NCI-H2081 treated with DMSO at 0.1 percent for 48 hours (cell line): ENCODE results near the gene KPNB1.

ENCODE experiments used
- DNase-seq: peaks from one replicate; lab custom pipeline; 2025; lab: John Stamatoyannopoulos, UW

Gene KPNB1

GRCh38 chr17:47728214-47728877 is 78.6 kb downstream of the KPNB1 start:
- DNase-seq, result no peak

DNA sequence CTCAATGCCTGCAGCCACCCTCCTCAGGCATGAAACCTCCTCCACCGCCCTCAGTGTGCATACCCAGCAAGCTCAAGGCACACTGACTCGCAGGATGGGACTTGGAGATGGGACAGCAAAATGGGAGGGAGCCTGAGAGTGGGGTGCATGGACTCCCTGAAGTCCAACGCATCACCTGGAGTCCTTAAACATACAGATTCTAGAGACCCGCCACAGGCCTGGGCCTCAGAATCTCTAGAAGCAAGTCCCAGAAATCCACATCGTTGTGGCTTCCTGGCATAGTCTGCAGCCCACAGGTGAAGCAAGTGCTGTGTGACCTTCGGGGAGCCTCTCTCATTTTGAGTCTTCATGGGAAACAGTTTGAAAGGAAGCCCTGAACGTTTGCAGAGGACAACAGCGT is 79.8 kb downstream of the KPNB1 start:
- DNase-seq, result no peak

DNA sequence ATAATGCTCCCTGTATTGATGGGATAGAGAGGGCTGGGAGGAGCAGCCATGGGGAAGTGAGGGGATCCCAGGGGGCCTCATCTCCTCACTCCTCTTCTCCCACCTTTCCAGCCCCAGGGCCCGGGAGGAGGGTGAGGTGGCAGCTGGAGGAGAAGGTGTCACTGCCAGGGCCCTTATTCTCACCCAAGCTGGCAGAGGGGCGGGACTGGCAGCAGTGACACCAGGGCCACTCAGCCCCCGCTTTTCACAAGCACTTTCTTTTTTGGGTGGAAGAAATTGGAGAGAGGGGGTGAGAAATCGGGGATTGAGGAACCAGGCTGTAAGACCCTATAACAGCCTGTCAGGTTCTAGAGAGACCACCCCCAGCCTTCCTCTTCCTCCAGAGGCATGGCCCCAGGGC is 81.0 kb downstream of the KPNB1 start:
- DNase-seq, result no peak

GRCh38 chr17:47731396-47731795 is 81.7 kb downstream of the KPNB1 start:
- DNase-seq, result no peak

DNA sequence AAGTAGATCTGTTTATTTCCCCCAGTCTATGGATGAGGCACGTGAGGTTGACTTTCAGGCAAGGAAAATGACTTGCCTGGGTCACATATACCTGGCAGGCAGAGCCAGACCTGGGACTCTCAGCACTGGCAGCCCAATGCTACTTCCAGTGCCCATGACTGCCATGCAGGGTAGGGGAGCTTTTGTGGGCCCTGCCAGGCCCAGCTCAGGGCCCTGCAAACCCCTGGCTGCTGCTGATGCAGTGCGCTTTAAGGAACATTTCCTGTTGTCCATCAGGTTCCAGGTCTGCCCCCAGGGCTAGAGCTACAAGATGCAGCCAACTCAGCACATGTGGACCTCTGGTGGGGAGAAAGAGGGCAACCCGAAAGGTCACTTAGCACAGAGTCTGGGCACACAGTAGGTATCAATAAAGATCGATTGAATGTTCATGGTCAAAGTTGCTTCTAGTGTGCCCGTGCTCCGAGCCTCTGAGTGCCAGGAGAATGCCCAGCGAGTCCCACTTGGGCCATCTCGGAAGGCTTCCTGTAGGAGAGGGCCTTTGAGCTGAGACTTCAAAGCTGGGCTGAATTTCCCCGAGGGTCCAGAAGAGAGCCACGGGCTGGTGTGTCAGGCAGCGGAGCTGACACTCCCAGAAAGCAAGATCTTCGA is 82.8 kb downstream of the KPNB1 start:
- no peak for DNase-seq

DNA sequence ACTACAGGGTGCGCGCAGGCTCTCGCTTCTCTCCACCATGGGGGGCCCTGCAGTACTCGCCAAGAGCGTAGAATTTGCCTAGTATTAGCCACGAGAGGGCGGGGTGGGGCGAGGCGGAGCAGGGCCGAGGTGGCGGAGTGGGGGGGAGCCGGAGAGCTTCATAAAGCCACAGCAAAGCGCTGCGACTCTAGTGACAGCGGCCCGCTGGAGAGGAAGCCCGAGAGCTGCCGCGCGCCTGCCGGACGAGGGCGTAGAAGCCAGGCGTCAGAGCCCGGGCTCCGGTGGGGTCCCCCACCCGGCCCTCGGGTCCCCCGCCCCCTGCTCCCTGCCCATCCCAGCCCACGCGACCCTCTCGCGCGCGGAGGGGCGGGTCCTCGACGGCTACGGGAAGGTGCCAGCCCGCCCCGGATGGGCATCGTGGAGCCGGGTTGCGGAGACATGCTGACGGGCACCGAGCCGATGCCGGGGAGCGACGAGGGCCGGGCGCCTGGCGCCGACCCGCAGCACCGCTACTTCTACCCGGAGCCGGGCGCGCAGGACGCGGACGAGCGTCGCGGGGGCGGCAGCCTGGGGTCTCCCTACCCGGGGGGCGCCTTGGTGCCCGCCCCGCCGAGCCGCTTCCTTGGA is 83.4 kb downstream of the KPNB1 start, which contains the start of gene TBX21:
Gene TBX21 (plus strand): TSS at position 190 of the 627 bp plus-strand sequence. CDS start 219 bp downstream, at position 409.
- DNase-seq, result peak; percentile 14

GRCh38 chr17:47733674-47734410 is 84.1 kb downstream of the KPNB1 start:
- no peak for DNase-seq

GRCh38 chr17:47735139-47735464 is 85.4 kb downstream of the KPNB1 start:
- no peak for DNase-seq
